Fibroblast of skin of back (primary cell): ENCODE measurements around the gene ZNF222. TPM values are rescaled to one million over a fixed set of nuclear protein-coding genes. Genes with fewer than 3 reads are reported as not detected.

Experiments used
- DNase-seq: peaks from one replicate; pipeline ENCODE4 v3.0.0-alpha.2; 2013
- polyA plus RNA-seq, 2 experiments: library from polyadenylated mRNA; unstranded; fragments of 120-200 nt; gene quantifications; one replicate each; pipeline ENCODE4 v1.2.1, GENCODE V29; 2013; ENCODE audit not compliant: insufficient read length in 2 of 2

ZNF222 gene
- 3.9 TPM for polyA plus RNA-seq (2013, experiment 1 of 2; ENCODE audit: insufficient read length)
- 3.1 TPM for polyA plus RNA-seq (2013, experiment 2 of 2; ENCODE audit: insufficient read length)

DNA sequence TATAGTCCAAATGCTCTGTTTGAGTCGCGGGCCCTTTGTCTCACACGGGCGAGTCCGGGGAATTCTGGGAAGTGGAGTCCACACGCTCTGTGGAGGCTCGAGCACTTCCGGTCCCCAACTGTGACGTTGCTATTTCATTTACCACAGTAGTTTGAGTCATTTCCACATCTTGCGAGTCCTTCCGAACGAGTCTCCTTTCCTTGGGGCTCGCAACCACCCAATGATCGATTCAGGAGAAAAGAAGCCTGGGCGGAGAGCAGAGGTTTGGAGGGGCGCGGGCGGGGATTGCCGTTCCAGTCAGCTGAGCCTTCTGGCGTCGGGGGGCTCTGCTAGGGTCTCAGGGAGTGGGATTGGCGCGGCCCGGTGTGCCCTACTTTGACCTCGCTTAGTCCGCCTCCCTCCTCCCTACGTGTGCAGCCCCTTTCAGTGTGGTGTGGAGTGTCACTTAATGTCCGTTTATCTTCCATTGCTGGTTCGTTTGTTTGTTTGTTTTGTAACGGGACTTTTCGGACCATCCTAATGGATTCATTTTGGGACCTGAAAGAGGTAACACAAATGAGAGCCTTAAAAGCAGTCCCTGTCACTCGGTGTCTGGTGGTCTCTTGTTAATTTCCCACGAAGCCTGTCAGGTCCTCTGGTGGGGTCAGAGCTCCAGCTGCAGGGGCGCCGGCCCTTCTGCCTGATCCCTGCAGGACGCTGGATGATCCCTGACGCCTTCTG lies at the start of gene ZNF222:
Gene ZNF222 (plus strand): TSS at position 163 of the 720 bp plus-strand sequence. CDS start 58 bp downstream, at position 221.
- DNase-seq, result peak; percentile 93

DNA sequence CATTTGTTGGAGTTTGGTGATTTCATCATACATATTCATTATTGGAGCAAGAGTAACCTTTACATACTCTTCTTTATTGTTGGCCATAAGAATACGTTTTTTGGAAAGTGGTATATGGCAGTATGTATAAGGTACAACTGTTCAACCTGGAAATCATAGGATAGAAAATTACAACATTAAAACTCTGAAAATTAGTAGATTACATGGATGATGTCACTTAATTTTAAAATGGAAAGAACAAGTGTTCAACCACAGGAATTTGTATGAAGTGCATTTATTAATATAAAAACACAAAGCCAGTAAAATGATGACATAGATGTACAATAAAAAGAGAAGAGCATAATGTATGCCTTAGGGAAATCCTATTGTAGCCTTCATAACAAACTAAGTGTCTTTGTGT lies 48.4 kb upstream of the ZNF222 start:
- no peak for DNase-seq

DNA sequence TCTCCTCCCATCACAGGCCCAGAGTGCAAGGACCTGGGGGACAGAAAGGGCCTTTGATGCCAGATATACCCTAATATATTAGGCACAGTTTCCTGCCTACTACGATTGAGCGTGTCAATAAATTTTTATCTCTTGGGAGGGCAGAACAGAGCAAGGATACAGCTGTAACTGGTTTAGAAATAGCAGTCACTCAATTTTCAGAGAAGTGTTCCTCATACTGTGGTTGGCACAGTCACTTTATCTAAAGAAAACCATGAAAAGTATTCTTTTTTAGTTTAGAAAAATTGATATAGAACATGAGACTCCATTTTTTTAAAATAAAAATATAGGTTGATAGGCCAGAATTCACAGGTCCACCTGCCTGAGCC lies 41.7 kb upstream of the ZNF222 start:
- DNase-seq, result no peak

DNA sequence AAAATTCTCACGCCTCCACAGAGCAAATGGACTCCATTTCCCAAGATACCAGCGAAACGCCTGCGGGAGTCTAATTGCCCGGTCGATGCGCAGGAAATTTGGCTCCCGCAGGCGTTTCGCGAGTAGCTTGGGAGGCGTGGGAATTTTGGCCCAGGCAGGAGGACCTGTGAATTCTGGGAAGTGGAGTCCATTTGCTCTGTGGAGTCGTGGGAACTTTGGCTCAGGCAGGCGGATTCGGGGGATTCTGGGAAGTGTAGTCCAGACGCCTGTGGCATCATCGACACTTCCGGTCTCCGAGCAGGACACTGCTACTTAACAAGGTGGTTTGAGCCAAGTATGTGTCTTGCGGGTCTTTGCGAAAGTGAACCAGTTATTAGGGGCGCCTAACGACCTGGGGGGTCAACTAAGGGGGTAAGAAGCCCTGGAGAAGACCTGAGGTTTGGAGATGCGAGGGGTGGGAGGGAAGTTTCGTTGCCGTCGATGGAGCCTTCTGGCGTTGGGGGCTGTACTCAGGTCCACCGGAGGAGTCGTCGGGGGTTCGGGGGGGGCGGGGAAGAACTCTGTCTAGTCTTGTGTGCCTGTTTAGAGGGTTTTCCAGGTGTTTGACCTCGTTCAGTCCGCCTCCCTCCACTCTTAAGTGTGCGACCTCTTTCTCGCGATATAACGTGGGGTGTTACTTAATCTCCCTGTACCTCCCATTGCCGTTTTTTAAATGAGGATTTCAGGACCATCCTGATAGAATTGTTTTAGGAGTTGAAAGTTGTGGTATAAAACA lies 41.1 kb upstream of the ZNF222 start, which contains the start of gene ZNF155:
Gene ZNF155 (plus strand): TSS at position 277 of the 775 bp plus-strand sequence. CDS start 4,356 bp downstream, outside the sequence.
- peak; percentile 99 for DNase-seq

DNA sequence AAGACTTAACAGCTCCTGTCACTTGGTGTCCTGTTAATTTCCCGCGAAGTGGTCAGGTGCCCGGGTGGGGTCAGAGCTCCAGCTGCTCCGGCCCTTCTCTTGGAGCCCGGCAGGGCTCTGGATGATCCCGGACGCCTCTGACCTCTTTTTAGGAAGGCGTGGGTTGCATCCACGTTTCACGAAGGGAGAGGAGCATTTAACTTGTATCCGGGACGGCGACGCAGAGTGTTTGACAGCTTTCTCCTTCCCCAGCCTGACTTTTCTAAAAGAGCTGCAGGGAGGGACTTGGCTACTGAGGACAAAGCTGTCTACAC lies 40.5 kb upstream of the ZNF222 start:
- no peak for DNase-seq

DNA sequence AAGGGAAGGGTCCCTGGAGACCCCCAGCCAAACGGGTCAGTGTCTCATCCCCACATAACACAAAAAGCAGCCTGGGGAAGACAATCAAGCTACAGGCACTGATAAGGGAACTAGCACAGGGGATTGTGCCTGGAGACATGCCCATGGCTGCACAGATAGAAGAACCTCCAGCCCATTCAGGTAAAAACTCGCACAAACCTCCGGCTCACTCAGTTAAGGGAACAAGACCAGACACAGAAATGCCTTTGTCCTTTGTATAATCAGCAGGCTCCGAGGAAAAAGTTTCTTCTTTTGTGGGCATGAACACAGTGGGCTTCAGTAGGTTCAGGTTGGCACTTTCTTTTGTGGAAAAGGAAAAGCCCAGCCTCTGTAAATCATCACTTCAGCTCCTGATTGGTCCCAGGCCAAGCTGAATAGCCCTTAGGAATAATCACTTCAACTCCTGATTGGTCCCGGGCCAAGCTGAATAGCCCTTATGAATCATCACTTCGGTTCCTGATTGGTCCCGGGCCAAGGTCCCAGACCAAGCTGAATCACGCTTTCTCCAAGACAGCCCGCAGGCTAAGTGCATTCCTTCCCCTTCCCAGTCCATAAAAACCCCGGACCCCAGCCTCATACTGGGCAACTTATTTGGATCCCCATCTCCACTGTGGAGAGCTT lies 27.4 kb upstream of the ZNF222 start:
- peak; percentile 5 for DNase-seq

DNA sequence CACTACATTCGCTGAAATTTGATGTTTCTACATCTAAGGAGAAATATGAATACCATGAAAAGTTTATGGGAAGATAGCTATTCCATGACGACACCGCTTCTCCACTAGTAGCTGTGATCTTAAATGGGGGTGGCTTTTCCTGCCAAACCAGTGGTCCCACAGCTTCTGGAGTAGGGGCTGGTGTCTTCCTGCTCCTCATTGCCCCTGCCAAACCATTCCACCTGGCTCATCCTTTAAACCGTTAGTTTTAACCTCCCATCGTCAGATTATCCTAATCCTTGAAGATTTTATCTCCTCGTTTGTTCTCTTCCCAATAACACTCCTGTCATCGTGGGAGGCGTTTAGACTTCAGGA lies 23.0 kb upstream of the ZNF222 start:
- DNase-seq, result peak; percentile 14

DNA sequence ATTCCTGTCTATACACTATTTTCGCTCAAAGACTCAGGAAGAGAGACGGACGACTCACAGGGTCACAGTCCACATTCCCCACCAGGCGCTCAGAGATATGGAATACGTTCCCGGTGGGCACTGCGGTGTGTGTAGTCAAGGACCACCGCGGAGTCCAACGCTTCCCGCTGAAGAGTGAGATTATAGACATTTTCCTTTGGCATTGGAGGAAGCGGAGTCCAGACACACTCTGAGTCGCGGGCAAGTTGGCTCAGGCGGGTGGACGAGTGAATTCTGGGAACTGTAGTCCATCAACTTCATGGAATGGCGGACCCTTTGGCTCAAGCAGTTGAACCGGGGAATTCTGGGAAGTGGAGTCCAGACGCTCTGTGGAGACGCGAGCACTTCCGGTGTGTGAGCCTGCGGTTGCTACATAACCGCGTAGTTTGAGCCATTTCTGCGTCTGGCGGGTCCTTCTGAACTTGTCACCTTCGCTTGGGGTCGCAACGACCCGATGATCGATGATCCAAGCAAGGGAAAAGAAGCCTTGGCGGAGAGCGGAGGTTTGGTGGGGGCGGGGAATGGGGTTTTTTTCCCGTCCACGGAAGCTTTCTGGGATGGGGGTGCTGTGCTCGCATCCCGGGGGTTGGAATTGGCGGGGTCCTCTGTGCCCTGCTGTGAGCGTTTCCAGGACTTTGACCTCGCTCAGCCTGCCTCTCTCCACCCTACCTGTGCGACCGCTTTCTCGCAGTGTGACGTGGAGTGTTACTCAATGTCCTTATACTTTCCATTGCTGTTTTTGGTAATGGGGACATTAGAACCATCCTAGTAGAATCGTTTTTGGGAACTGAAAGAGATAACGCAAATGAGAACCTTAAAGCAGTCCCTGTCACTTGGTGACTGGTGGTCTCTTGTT lies 22.4 kb upstream of the ZNF222 start, which contains the start of gene ZNF230:
Gene ZNF230 (plus strand): TSS at position 392 of the 895 bp plus-strand sequence. CDS start 4,122 bp downstream, outside the sequence.
- DNase-seq, result peak; percentile 98

DNA sequence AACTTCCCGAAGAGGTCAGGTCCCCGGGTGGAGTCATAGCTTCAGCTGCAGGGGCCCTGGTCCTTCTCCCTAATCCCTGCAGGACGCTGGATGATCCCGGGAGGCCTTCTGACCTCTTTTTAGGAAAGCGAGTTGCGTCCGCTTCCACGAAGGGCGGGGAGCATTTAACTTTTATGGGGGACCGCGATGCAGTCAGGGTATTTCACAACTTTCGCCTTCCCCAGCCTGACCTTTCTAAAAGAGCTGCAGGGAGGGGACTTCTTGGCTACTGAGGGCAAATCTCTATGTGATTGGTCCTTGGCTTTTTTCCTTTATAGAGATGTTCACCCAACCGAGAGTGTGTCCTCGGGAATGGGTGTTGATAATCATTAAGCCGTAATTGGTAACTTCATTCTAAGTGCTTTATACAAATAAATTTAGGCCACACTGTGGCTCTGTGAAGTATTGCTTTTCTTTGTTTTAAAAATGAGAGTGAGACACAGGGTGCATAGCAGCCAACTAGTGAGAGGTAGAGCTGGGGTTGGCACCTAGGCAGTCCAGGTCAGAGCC lies 21.6 kb upstream of the ZNF222 start:
- peak; percentile 3 for DNase-seq

DNA sequence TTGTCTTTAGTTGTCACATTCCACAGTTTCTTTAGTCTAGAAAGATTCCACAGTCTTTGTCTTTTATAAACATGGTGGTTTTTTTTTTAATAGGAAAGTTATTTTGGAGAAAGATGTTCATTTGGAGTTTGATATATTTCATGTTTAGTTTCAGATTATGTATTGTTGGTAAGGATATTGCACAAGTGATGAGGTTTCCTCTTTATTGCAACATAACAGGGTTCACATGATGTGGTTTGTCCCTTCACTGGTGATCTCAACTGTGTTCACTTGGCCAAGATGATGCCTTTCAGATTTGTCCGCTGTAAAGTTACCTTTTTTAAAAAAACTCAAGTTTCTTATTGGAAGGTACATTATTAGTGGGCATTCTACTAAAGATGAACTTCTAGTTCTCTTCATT lies 19.2 kb upstream of the ZNF222 start:
- no peak for DNase-seq

DNA sequence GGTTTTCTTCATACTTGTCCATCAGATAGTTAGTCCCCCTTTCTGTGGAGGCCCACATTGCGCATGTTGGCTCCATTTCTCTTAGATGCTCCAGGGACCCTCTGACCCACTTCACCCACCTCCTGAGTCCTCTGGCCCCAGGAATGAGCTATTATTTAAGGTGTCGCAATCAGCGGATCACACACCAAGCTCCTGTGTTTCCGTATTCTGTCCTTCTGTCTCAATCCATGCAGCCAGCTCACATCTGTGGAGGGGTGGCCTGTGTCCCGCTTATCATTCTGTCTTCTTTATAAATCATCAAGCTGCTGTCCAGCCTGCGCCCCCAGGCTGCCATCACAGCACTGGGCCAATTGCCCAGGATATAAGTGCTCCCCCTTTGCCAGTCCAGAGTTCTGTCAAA lies 17.7 kb upstream of the ZNF222 start:
- no peak for DNase-seq

DNA sequence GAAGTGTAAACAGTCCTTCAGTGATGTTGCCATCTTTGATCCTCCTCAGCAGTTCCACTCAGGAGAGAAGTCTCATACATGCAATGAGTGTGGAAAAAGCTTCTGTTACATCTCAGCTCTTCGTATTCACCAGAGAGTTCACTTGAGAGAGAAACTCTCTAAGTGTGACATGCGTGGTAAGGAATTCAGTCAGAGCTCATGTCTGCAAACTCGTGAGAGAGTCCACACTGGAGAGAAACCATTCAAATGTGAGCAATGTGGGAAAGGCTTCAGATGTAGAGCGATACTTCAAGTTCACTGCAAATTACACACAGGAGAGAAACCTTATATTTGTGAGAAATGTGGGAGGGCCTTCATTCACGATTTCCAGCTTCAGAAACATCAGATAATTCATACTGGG lies 14.7 kb upstream of the ZNF222 start:
- no peak for DNase-seq

DNA sequence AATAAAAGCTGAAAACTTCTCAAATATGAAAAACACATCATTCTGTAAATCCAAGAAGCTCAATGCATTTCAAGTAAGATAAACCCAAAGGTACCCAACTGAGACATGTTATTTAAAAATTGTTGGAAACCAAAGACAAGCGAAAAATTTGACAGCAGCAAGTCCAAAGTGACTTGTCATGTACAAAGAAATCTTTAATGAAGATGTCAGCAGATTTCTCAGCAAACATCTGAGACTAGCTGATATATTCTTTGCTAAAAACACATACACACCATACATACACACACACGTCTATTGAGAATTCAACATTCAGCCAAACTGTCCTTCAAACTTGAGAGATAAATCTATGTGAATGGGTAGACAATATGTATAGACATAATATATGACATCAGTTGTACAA lies 5.7 kb upstream of the ZNF222 start:
- no peak for DNase-seq

DNA sequence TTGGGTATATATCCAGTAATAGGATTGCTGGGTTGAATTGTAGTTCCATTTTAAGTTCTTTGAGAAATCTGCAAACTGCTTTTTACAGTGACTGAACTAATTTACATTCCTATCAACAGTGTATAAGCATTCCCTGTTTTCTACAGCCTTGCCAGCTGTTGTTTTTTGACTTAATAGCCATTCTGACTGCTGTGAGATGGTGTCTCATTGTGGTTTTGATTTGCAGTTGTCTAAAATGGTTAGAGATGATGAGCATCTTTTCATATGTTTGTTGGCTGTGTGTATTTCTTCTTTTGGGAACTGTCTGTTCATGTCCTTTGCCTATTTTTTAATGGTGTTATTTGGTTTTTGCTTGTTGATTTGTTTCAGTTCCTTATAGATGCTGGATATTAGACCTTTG lies 4.0 kb upstream of the ZNF222 start:
- no peak for DNase-seq

DNA sequence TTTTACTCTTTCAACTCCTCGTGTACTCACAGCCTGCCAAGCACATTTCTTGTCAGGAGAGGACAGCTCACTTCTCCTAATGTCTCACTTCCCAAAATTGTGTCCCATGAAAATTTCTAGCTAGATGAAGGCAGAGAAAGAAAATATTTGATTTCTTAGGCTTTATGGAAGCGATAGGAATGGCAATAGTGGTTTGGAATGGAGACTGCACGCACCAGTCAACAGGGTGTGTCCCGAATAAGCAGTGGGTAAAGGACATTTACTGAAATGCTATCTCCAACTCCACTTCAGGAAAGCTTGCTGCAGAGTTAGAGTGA lies 321 bp upstream of the ZNF222 start:
- no peak for DNase-seq

DNA sequence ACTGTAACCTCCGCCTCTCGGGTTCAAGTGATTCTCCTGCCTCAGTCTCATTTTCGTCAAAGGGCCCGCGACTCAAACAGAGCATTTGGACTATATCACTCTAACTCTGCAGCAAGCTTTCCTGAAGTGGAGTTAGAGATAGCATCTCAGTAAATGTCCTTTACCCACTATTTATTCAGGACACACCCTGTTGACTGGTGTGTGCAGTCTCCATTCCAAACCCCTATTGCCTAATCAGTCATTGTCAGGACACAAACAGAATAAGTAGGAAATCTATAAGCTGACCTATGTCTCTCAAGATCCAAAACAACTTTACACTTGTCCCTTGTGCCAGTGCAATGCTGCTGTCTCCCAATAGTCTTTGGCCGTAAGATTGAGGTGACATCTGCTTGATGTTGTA lies 1.4 kb downstream of the ZNF222 start:
- no peak for DNase-seq

DNA sequence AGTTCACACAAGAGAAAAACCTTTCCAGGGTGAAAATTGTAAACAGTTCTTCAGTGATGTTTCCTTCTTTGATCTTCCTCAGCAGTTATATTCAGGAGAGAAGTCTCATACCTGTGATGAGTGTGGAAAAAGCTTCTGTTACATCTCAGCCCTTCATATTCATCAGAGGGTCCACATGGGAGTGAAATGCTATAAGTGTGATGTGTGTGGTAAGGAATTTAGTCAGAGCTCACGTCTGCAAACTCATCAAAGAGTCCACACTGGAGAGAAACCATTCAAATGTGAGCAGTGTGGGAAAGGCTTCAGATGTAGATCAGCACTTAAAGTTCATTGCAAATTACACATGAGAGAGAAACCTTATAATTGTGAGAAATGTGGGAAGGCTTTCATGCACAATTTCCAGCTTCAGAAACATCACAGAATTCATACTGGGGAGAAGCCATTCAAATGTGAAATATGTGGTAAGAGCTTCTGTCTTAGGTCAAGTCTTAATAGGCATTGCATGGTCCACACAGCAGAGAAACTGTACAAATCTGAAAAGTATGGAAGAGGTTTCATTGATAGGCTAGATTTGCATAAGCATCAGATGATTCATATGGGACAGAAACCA lies 6.9 kb downstream of the ZNF222 start:
- DNase-seq, result no peak

DNA sequence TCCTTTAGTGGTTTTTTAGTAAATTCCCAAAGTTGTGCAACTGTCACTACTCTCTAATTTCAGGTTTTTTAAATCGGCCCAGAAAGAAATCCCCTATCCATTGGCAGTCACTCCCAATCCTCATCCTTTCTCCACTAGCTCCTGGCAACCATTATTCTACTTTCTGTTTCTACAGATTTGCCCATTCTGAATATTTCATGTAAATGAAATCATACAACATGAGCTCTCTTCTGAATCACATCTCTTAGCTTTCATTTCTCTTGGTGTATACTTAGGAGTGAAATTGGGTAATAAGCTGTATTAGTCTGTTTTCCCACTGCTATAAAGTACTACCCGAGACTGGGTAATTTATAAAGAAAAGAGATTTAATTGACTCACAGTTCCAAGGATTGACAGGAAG lies 17.0 kb downstream of the ZNF222 start:
- DNase-seq, result no peak

DNA sequence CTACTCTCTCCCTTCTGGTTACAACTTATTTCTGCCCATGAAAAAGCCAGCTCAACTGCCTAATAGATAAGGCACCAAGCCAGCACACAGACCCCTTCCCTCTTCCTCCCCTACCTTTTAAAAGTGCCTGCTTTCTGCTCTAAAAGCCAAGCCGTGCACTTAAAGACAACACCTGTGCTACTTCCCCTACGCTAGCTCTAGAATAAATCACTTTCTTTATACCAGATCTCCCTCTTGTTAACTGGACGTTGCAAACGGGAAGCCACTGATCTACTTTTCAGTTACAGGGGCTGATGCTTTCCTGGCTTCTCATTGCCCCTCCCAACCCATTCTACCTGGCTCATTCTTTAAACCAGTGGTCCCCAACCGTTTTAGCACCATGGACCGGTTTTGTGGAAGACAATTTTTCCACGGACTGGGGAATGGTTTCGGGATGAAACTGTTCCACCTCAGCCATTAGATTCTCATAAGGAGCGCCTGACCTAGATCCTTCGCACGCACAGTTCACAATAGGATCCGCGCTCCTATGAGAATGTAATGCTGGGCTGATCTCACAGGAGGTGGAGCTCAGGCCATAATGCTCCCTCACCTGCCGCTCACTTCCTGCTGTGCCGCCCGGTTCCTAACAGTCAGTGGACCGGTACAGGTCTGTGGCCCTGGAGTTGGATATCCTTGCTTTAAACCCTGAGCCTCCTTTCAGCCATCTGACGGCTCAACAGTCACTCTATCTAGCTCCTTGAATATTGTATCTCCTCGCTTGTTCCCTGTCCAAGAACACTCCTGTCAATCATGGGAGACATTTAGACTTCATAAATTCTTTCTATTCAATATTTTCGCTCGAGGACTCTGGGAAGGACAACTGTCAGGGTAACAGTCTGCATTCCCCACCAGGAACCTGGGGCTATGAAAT lies 25.8 kb downstream of the ZNF222 start:
- DNase-seq, result no peak

DNA sequence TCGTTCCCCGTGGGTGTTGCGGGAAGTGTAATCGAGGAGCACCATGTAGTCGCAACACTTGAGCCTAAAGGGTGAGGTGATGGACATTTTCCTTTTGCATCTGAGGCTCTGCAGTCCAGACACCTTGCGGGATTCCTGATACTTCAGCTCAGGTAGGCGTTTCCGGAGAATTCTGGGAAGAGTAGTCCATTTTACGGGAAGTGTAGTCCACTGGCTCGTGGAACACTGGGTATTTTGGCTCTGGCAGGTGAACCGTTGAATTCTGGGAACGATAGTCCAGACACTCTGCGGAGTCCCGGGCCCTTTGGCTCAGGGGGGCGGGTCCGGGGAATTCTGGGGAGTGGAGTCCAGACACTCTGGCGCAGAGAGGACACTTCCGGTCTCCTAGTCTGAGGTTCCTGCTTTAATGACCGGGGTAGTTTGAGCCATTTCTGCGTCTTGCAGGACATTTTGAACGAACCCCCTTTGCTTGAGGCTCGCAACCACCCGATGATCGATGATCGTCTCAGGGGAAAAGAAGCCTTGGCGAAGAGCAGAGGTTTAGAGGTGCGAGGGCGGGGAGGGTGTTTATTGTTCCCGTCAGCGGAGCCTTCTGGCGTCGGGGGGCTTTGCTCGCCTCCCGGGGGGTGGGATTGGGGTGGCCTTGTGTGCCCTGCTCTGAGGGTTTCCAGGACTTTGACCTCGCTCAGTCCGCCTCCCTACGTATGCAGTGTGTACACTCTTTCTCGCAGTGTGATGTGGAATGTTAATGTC lies 26.6 kb downstream of the ZNF222 start, which contains the start of gene ZNF223:
Gene ZNF223 (plus strand): TSS at position 387 of the 753 bp plus-strand sequence. CDS start 3,141 bp downstream, outside the sequence.
- DNase-seq, result peak; percentile 96
